GM12864 (cell line): ENCODE results near the gene STK10.

Source experiments
- DNase-seq: peaks from one replicate; pipeline ENCODE4 v3.0.0-alpha.2; 2011; ENCODE audit warnings: low read depth
- H3K4me3 ChIP-seq: 2 replicates; pipeline ENCODE4 v1.5.1; 2011; ENCODE audit warnings: mild to moderate bottlenecking, low read depth, low read length, control low read depth
- TF ChIP-seq, protein P1 (sequence below): IDR thresholded peaks from 2 replicates; pipeline ENCODE4 v1.5.1; 2011; ENCODE audit warnings: low read depth, mild to moderate bottlenecking, moderate library complexity, low read length, control low read depth, inconsistent platforms; ENCODE audit errors: missing control alignments

Gene STK10

DNA sequence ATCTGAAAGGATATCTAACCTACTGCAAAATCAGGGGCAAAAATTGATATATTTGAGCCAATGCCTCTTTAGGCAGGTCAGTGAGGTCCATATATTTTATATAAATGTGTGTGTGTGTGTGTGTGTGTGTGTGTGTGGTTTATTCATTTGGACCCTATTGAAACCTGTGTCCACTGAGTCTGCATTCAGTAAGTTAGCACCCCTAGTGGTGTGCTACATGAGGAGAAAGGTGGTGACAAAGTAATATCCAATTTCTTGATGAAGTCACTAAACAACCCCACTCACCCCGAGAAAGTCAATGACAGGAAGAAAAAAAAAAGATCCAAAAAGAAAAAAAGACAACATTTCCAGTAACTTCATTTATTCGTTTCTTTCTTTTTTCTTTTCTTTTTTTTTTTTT is 185.7 kb downstream of the STK10 start:
- DNase-seq, result no peak
- TF ChIP-seq, protein P1, sequence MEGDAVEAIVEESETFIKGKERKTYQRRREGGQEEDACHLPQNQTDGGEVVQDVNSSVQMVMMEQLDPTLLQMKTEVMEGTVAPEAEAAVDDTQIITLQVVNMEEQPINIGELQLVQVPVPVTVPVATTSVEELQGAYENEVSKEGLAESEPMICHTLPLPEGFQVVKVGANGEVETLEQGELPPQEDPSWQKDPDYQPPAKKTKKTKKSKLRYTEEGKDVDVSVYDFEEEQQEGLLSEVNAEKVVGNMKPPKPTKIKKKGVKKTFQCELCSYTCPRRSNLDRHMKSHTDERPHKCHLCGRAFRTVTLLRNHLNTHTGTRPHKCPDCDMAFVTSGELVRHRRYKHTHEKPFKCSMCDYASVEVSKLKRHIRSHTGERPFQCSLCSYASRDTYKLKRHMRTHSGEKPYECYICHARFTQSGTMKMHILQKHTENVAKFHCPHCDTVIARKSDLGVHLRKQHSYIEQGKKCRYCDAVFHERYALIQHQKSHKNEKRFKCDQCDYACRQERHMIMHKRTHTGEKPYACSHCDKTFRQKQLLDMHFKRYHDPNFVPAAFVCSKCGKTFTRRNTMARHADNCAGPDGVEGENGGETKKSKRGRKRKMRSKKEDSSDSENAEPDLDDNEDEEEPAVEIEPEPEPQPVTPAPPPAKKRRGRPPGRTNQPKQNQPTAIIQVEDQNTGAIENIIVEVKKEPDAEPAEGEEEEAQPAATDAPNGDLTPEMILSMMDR, result peak; percentile 65
- H3K4me3 ChIP-seq, result no peak overlapping the region

GRCh38 chr5:171999877-172000276 is 188.1 kb downstream of the STK10 start:
- TF ChIP-seq, protein P1, result no peak
- no peak overlapping the region for H3K4me3 ChIP-seq
- DNase-seq, result no peak

DNA sequence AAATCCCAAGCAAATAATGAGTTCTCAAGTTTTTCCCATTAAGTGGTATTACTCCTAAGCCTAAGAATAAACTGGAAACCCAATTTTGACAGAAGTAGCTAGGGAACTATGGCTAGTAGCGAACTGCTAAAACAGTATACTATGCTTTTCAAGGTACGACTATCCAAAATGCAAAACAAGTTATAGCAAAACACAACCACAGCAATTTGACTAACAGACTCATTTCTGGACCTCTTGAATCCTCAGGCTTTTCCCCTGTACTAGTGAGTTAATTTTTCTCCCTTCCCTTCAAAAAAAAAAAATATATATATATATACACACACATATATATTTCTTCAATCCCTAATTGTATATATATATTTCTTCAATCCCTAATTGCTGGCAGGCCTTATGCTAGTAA is 188.9 kb downstream of the STK10 start:
- DNase-seq, result no peak
- TF ChIP-seq, protein P1, result no peak
- no peak overlapping the region for H3K4me3 ChIP-seq

DNA sequence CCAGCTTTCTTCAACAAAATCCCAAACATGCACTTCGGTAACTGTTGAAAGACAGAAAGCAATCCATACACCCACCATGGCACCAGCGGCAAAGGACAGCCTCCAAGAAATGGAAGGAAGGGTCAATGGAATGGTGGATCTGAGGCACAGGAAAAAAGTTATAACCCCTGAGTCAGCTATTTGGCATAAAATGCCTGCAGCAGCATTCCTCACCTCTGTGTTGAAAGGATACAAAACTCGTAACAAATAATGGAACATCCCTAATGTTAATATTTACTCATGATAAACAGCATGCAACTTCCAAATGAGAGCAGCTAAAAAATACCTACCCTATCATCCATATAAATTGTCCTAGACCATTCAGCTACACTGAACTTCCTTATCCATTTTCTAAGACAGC is 191.0 kb downstream of the STK10 start:
- H3K4me3 ChIP-seq, result no peak overlapping the region
- no peak for DNase-seq
- TF ChIP-seq, protein P1, result no peak

- TF ChIP-seq, protein P1, result no peak
- H3K4me3 ChIP-seq, result no peak overlapping the region
- no peak for DNase-seq
Observed at GRCh38 chr5:171992813-171993212, 195.2 kb downstream of the STK10 start.

GRCh38 chr5:171992305-171992704 is 195.7 kb downstream of the STK10 start:
- TF ChIP-seq, protein P1, result no peak
- H3K4me3 ChIP-seq, result no peak overlapping the region
- DNase-seq, result no peak
